GM18520 (cell line): ENCODE data around the gene ABCG5.
A peak's percentile ranks its signal among the peaks of the same experiment; 100 is the strongest.

Experiments
- ATAC-seq: cut with Tn5 transposase; IDR thresholded peaks from one replicate; pipeline ENCODE4 v1.9.1; 2021; ENCODE audit not compliant: unreplicated experiment

Gene ABCG5

GRCh38 chr2:43810888-43811287 is 27.8 kb downstream of the ABCG5 start:
- no peak for ATAC-seq

- no peak for ATAC-seq
Observed at GRCh38 chr2:43810452-43810851, 28.2 kb downstream of the ABCG5 start.

GRCh38 chr2:43806719-43807031 is 32.0 kb downstream of the ABCG5 start:
- ATAC-seq = no peak

- no peak for ATAC-seq
Observed at GRCh38 chr2:43803113-43803512, 35.5 kb downstream of the ABCG5 start.

- ATAC-seq = no peak
Observed at GRCh38 chr2:43802135-43802534, 36.5 kb downstream of the ABCG5 start.

- no peak for ATAC-seq
Observed at GRCh38 chr2:43800894-43801293, 37.7 kb downstream of the ABCG5 start.

- ATAC-seq = no peak
Observed at GRCh38 chr2:43798300-43798699, 40.3 kb downstream of the ABCG5 start.

- no peak for ATAC-seq
Observed at GRCh38 chr2:43796206-43796605, 42.4 kb downstream of the ABCG5 start.

GRCh38 chr2:43794956-43795355 is 43.7 kb downstream of the ABCG5 start:
- ATAC-seq = no peak

GRCh38 chr2:43792653-43793052 is 46.0 kb downstream of the ABCG5 start:
- no peak for ATAC-seq

GRCh38 chr2:43791035-43791765 is 47.4 kb downstream of the ABCG5 start:
- ATAC-seq = no peak

GRCh38 chr2:43790147-43790546 is 48.5 kb downstream of the ABCG5 start:
- ATAC-seq = no peak

GRCh38 chr2:43788646-43789045 is 50.0 kb downstream of the ABCG5 start:
- ATAC-seq = no peak

GRCh38 chr2:43787895-43788294 is 50.7 kb downstream of the ABCG5 start:
- no peak for ATAC-seq

- no peak for ATAC-seq
Observed at GRCh38 chr2:43778233-43778632, 60.4 kb downstream of the ABCG5 start.

- no peak for ATAC-seq
Observed at GRCh38 chr2:43777306-43777926, 61.2 kb downstream of the ABCG5 start.

- ATAC-seq = no peak
Observed at GRCh38 chr2:43776324-43776723, 62.3 kb downstream of the ABCG5 start.

- ATAC-seq = no peak
Observed at GRCh38 chr2:43774617-43775016, 64.0 kb downstream of the ABCG5 start.

GRCh38 chr2:43773876-43774613 is 64.6 kb downstream of the ABCG5 start, which contains the start of gene DYNC2LI1:
TSS of gene DYNC2LI1 (plus strand) at chr2:43774039. CDS start at chr2:43774139, 100 bp downstream.
- peak; percentile 92 for ATAC-seq

GRCh38 chr2:43766006-43766405 is 72.6 kb downstream of the ABCG5 start:
- no peak for ATAC-seq

GRCh38 chr2:43764086-43764705 is 74.4 kb downstream of the ABCG5 start:
- ATAC-seq = no peak

GRCh38 chr2:43763091-43763490 is 75.5 kb downstream of the ABCG5 start:
- ATAC-seq = no peak
